ENCODE results near the gene BAD. TPM values are rescaled to one million over a fixed set of nuclear protein-coding genes. Genes with fewer than 3 reads are reported as not detected.
A peak's percentile ranks its signal among the peaks of the same experiment; 100 is the strongest.

Gene BAD
- 28.5 and 33.0 TPM in 2 replicates for total RNA-seq (2016; rRNA removed; fragmentation: Illumina TruSeq; extraction: Trizol)
- total RNA-seq (2016; cell fraction: cytosol; rRNA removed; fragmentation: Illumina TruSeq; extraction: Trizol; ENCODE audit: low read depth) = 38.1 and 48.3 TPM in 2 replicates
- total RNA-seq (2016; cell fraction: insoluble cytoplasmic fraction; rRNA removed; fragmentation: Illumina TruSeq; extraction: Trizol) = 31.6 and 32.7 TPM in 2 replicates
- 45.1 and 50.4 TPM in 2 replicates for total RNA-seq (2016; cell fraction: membrane; rRNA removed; fragmentation: Illumina TruSeq; extraction: Trizol)
- 11.0 and 16.1 TPM in 2 replicates for total RNA-seq (2016; cell fraction: nucleus; rRNA removed; fragmentation: Illumina TruSeq; extraction: Trizol)
- 17.9 and 21.2 TPM in 2 replicates for polyA plus RNA-seq (2011; rRNA removed)
- polyA plus RNA-seq (2011; cell fraction: cytosol; rRNA removed) = 16.2 and 25.5 TPM in 2 replicates
- polyA plus RNA-seq (2011; cell fraction: nucleus; rRNA removed) = 11.7 and 12.5 TPM in 2 replicates
- 7.1 and 11.0 TPM in 2 replicates for polyA plus RNA-seq (2012)
- polyA plus RNA-seq (2016; cell fraction: cytosol; fragmentation: Illumina TruSeq; extraction: Trizol; ENCODE audit: low read depth) = 44.2 and 54.0 TPM in 2 replicates
- 30.5 and 33.9 TPM in 2 replicates for polyA plus RNA-seq (2016; cell fraction: insoluble cytoplasmic fraction; fragmentation: Illumina TruSeq; extraction: Trizol; ENCODE audit: low read depth)
- polyA plus RNA-seq (2016; cell fraction: membrane; fragmentation: Illumina TruSeq; extraction: Trizol; ENCODE audit: low read depth) = 44.1 and 45.8 TPM in 2 replicates
- polyA plus RNA-seq (2016; cell fraction: nucleus; fragmentation: Illumina TruSeq; extraction: Trizol; ENCODE audit: insufficient read depth, low read depth) = 18.3 and 24.9 TPM in 2 replicates
- polyA minus RNA-seq (2011; rRNA and poly(A)+ RNA removed; ENCODE audit: low replicate concordance) = 10.3 and 10.8 TPM in 2 replicates
- polyA minus RNA-seq (2011; cell fraction: cytosol; rRNA and poly(A)+ RNA removed) = 3.5 and 4.1 TPM in 2 replicates
- 3.1 and 4.0 TPM in 2 replicates for polyA minus RNA-seq (2011; cell fraction: nucleus; rRNA and poly(A)+ RNA removed)
- percentile 43 among the genes with signal in this experiment for Bru-seq, nascent RNA
- BruChase-seq, experiment 1, labeled RNA remaining after a 6-hour chase = percentile 50 among the genes with signal in this experiment
- BruChase-seq, experiment 2, labeled RNA remaining after a 2-hour chase = percentile 42 among the genes with signal in this experiment
- long read RNA-seq, experiment 1, transcript BAD-203 (3 exons, 1,157 nt) = minor isoform, 12 of 46 reads
- long read RNA-seq, experiment 1, transcript BAD-201 (4 exons, 929 nt) = major isoform, 31 of 46 reads
- long read RNA-seq, experiment 1, partial matches to known transcripts = 1 of 46 reads
- long read RNA-seq, experiment 1, other reads (novel, unspliced or antisense) = 0 of 46 reads
- long read RNA-seq, experiment 2, transcript BAD-203 (3 exons, 1,157 nt) = major isoform, 37 of 57 reads
- long read RNA-seq, experiment 2, transcript BAD-201 (4 exons, 929 nt) = minor isoform, 13 of 57 reads
- long read RNA-seq, experiment 2, partial matches to known transcripts = 5 of 57 reads
- long read RNA-seq, experiment 2, other reads (novel, unspliced or antisense) = 0 of 57 reads

DNA sequence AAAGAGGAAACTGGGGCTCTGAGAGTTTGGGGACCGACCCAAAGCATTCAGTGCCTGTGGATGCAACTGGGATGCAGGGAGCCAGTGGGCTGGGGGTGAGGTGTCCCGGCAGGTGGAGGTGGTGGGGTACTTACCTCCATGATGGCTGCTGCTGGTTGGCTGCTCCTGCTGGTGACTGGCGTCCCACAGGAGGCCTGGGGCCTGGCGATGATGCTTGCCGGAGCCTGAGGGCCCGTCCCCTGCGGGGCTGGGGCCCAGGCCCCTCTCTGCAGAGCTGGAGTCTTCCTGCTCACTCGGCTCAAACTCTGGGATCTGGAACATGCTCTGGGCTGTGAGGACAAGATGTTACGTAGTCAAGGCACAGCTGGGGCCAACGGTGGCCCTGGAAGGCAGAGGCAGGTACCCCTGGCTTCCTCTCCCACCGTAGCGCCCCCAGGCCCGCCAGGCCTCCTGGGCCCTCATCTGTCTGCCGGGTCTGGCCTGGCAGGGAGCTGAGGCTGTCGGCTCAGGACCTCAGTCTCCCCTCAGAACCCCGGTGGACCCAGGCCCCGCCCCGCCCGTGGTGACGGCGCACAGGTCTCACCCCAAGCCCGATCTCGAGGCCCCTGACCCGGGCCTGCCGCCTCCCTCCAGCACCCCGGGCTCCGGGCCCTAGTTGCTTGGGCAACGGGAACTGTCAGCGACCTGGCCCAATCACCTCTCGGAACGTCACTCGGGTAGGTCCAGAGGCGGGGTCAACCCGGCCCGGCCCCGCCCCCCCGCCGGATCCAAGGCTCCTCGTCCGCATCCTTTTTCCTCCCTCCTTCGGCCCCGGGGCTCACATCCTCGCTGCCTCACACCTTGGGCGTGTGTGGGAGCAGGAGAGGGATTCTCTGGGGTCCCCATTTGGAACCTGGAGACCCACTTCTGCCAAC, at the start of gene BAD:
Gene BAD, minus strand, starts transcription at position 618 of the 914 bp plus-strand sequence. Its CDS starts 297 bp downstream, at position 321.
- intact Hi-C loops (cut with micrococcal nuclease; ENCODE audit: unreplicated experiment) = loop anchor here (2.0 kb wide), 1 partner anchor 14 kb away; no protein-coding TSS in a partner anchor
- peak within 1 kb of the TSS; percentile 79 for H3K27ac ChIP-seq (ENCODE audit: extremely low read length, insufficient read depth, low read length)
- FAIRE-seq = peak; percentile 66
- peak; percentile 92 for ATAC-seq
- BruUV-seq (replicated peaks) = TSS peak; percentile 79
- H3K36me3 ChIP-seq (replicated peaks in 1 of 2; ENCODE audit: control insufficient read depth in 1 of 2, insufficient read depth in 2 of 2, low read length in 2 of 2) = no peaks in the 10 kb centered on the region
- 3% methylated on average over 15 of the region's 44 CpGs for WGBS (ENCODE audit: low lambda C conversion rate)
- in situ Hi-C loops (cut with HindIII; ENCODE audit: extremely low pct_ligation_motif_present, low pct_unique_long_range_greater_than_20kb) = no loop called here
- H3K9me3 ChIP-seq (ENCODE audit: low read length) = no peaks in the 10 kb centered on the region
- H3K4me1 ChIP-seq (ENCODE audit: insufficient read depth, low read length) = peaks cover 22% of the 10 kb centered on the region; the same call in 1 of the 2 replicates
- H3K79me2 ChIP-seq (ENCODE audit: insufficient read depth, low read length) = no peaks in the 10 kb centered on the region
- H3K4me3 ChIP-seq (replicated peaks in 1 of 3; ENCODE audit: insufficient read depth in 1 of 3, low read depth in 2 of 3, low read length in 3 of 3) = peak within 1 kb of the TSS; percentile 69 to 97 (median 83)
- peak within 1 kb of the TSS; percentile 79 for H3K9ac ChIP-seq (ENCODE audit: insufficient read depth, low read depth, low read length)
- CTCF ChIA-PET (ENCODE audit: low intra/inter-chr PET ratio, low total read pairs) = no interaction called here
- H4K20me1 ChIP-seq (ENCODE audit: insufficient read depth, low read length) = no peaks in the 10 kb centered on the region
- POLR2A ChIA-PET = interaction anchor here (0.7 to 4.6 kb wide), 9 partner anchors 13 to 99 kb away, joined by 3 to 48 read pairs (median 4); partner anchors contain the start of genes ESRRA, FKBP2, PRDX5 and STIP1
- peak within 1 kb of the TSS; percentile 97 for H3K4me2 ChIP-seq (ENCODE audit: low read depth, low read length)
- no peaks in the 10 kb centered on the region; a peak in 1 of 5 replicates for H3K27me3 ChIP-seq (ENCODE audit: control insufficient read depth in 1 of 2, insufficient read depth in 2 of 2, low read length in 2 of 2)
- DNase-seq (ENCODE audit: low spot score) = peak; percentile 86
- no peak within 1 kb of the TSS for H2AFZ ChIP-seq (ENCODE audit: low read length)
- TF ChIP-seq ZNF678 (CRISPR knock-in tag; IDR thresholded peaks at IDR 0.05) (no peak), CREB1 (IDR thresholded peaks at IDR 0.05) (peak; percentile 83), CREB1 (CRISPR knock-in tag; IDR thresholded peaks at IDR 0.05) (peak; percentile 93), RBM22 (optimal IDR thresholded peaks at IDR 0.05; ENCODE audit: low read length) (peak; percentile 30), MAFK (conservative IDR thresholded peaks at IDR 0.05 in 1 of 2, IDR thresholded peaks at IDR 0.05 in 1 of 2; ENCODE audit: low read length in 2 of 2) (no peak), ZNF3 (CRISPR knock-in tag; IDR thresholded peaks at IDR 0.05) (no peak)
- TF ChIP-seq, protein P1, sequence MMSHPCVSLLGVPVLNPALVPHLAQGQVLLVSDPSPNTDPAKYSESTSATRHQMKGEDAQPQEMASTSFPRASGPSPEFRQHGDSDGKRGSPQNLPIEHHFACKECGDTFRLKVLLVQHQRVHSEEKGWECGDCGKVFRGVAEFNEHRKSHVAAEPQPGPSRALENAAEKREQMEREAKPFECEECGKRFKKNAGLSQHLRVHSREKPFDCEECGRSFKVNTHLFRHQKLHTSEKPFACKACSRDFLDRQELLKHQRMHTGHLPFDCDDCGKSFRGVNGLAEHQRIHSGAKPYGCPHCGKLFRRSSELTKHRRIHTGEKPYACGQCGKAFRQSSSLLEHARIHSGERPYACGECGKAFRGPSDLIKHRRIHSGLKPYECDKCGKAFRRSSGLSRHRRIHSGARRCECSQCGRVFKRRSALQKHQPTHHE (CRISPR knock-in tag; IDR thresholded peaks at IDR 0.05; ENCODE audit: borderline replicate concordance) = 0 out of 2 replicates have a peak, but pooled peaks have one; percentile 13
- TF ChIP-seq, protein P2, sequence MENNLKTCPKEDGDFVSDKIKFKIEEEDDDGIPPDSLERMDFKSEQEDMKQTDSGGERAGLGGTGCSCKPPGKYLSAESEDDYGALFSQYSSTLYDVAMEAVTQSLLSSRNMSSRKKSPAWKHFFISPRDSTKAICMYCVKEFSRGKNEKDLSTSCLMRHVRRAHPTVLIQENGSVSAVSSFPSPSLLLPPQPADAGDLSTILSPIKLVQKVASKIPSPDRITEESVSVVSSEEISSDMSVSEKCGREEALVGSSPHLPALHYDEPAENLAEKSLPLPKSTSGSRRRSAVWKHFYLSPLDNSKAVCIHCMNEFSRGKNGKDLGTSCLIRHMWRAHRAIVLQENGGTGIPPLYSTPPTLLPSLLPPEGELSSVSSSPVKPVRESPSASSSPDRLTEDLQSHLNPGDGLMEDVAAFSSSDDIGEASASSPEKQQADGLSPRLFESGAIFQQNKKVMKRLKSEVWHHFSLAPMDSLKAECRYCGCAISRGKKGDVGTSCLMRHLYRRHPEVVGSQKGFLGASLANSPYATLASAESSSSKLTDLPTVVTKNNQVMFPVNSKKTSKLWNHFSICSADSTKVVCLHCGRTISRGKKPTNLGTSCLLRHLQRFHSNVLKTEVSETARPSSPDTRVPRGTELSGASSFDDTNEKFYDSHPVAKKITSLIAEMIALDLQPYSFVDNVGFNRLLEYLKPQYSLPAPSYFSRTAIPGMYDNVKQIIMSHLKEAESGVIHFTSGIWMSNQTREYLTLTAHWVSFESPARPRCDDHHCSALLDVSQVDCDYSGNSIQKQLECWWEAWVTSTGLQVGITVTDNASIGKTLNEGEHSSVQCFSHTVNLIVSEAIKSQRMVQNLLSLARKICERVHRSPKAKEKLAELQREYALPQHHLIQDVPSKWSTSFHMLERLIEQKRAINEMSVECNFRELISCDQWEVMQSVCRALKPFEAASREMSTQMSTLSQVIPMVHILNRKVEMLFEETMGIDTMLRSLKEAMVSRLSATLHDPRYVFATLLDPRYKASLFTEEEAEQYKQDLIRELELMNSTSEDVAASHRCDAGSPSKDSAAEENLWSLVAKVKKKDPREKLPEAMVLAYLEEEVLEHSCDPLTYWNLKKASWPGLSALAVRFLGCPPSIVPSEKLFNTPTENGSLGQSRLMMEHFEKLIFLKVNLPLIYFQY (CRISPR knock-in tag; IDR thresholded peaks at IDR 0.05; ENCODE audit: borderline replicate concordance) = no peak; the same call in 1 of the 2 replicates
